A673 (cell line): Measurements from ENCODE around the gene FKRP. TPM values are rescaled to one million over a fixed set of nuclear protein-coding genes. Genes with fewer than 3 reads are reported as not detected.

Experiments used
- BruUV-seq: library from RNA; stranded (reverse); fragments of 400-500 nt; replicated peaks from 2 replicates; lab custom pipeline; 2021; lab: Mats Ljungman, UMichigan
- CTCF ChIA-PET: fragments of 300-600 bp; sonication (Branson Sonifier 250); formaldehyde crosslinking; loops from one replicate; lab custom pipeline; 2022; ENCODE audit warnings: antibody characterized with exemption; lab: Charles Lee
- POLR2A ChIA-PET: fragments of 300-600 bp; sonication (Branson Sonifier 250); formaldehyde crosslinking; loops from one replicate; lab custom pipeline; 2022; ENCODE audit warnings: antibody characterized with exemption; ENCODE audit not compliant: low non-redundant PET; lab: Charles Lee
- DNase-seq: peaks from one replicate; pipeline ENCODE4 v3.0.0-alpha.2; 2015; ENCODE audit warnings: low spot score
- H3K27ac ChIP-seq: fragments of 200-600 bp; sonication (generic); 2 replicates; pipeline ENCODE4 v1.5.1; 2016; ENCODE audit warnings: mixed run types, low read depth, mild to moderate bottlenecking, mixed read lengths, antibody characterized with exemption, low read length; ENCODE audit not compliant: poor library complexity, severe bottlenecking
- H3K27me3 ChIP-seq: fragments of 200-600 bp; sonication (generic); replicated peaks from 2 replicates; pipeline ENCODE4 v1.6.1; 2017; ENCODE audit warnings: mixed run types, low read depth, mild to moderate bottlenecking, mixed read lengths, antibody characterized with exemption, low read length; ENCODE audit not compliant: insufficient read depth, poor library complexity
- H3K36me3 ChIP-seq: fragments of 200-600 bp; sonication (generic); 2 replicates; pipeline ENCODE4 v1.6.1; 2016; ENCODE audit warnings: mixed run types, mild to moderate bottlenecking, mixed read lengths, antibody characterized with exemption, low read length; ENCODE audit not compliant: insufficient read depth, poor library complexity, severe bottlenecking
- H3K4me1 ChIP-seq: fragments of 200-600 bp; sonication (generic); 2 replicates; pipeline ENCODE4 v1.6.1; 2017; ENCODE audit warnings: mixed run types, mild to moderate bottlenecking, mixed read lengths, antibody characterized with exemption, low read length; ENCODE audit not compliant: insufficient read depth, poor library complexity, severe bottlenecking
- H3K4me3 ChIP-seq: fragments of 200-600 bp; sonication (generic); 2 replicates; pipeline ENCODE4 v1.5.1; 2016; ENCODE audit warnings: low read depth, mixed run types, mild to moderate bottlenecking, mixed read lengths, low read length; ENCODE audit not compliant: poor library complexity, severe bottlenecking
- H3K9me3 ChIP-seq: fragments of 200-600 bp; sonication (generic); 2 replicates; pipeline ENCODE4 v1.6.1; 2016; ENCODE audit warnings: mixed run types, low read depth, mild to moderate bottlenecking, mixed read lengths, antibody characterized with exemption, low read length; ENCODE audit not compliant: poor library complexity, severe bottlenecking
- CTCF ChIP-seq: fragments of 300-800, 200-600 bp; sonication (generic); conservative IDR thresholded peaks from 2 replicates; pipeline ENCODE4 v1.5.1; 2017; ENCODE audit warnings: low read depth, mild to moderate bottlenecking, antibody characterized with exemption, low read length, moderate library complexity, mixed read lengths
- EZH2 ChIP-seq: fragments of 200-600 bp; sonication (generic); IDR thresholded peaks from 2 replicates; pipeline ENCODE4 v1.6.1; 2017; ENCODE audit warnings: borderline replicate concordance, low read depth, mild to moderate bottlenecking, mixed read lengths, antibody characterized with exemption, low read length; ENCODE audit not compliant: poor library complexity, severe bottlenecking
- intact Hi-C: fragments of 100-400 bp; cut with micrococcal nuclease; formaldehyde crosslinking; loops from one replicate; pipeline ENCODE4 v1.10.0; 2022; ENCODE audit not compliant: unreplicated experiment
- total RNA-seq: library from RNA; stranded (reverse); gene quantifications from 2 replicates; pipeline ENCODE4 v1.2.3, GENCODE V29; 2021

The FKRP gene
- total RNA-seq, 1 experiment from 2014 or later = 23.6 TPM

GRCh38 chr19:46782355-46783019 is 36.6 kb downstream of the FKRP start:
- Histone ChIP-seq H3K36me3 (peaks cover 77% of the 10 kb centered on the region), H3K9me3 (no peaks in the 10 kb centered on the region), H3K27me3 (no peaks in the 10 kb centered on the region), H3K4me1 (peaks cover 24% of the 10 kb centered on the region), H3K27ac (peak overlapping the region; percentile 92), H3K4me3 (no peak overlapping the region)
- DNase-seq = no peak
- no peak for TF ChIP-seq EZH2
- CTCF ChIA-PET = no interaction called here
- intact Hi-C loops = loop anchor here (10.0 kb wide), 1 partner anchor 332 kb away; the partner anchor contains the start of gene ZC3H4
- no TSS peak for BruUV-seq
- POLR2A ChIA-PET = no interaction called here

- POLR2A ChIA-PET = no interaction called here
- peak overlapping the region; percentile 92 for H3K27ac ChIP-seq
These were observed 37.8 kb downstream of the FKRP start for GRCh38 chr19:46783670-46784069.

GRCh38 chr19:46784262-46785053 is 38.6 kb downstream of the FKRP start:
- POLR2A ChIA-PET = interaction anchor here (0.6 kb wide), 1 partner anchor 460 kb away, joined by 3 read pairs; no protein-coding TSS in a partner anchor

More at GRCh38 chr19:46783670-46784069, 37.8 kb downstream of the FKRP start:
- no peak for TF ChIP-seq CTCF
- TF ChIP-seq EZH2 = no peak
- H3K36me3 ChIP-seq = peaks cover 65% of the 10 kb centered on the region
- peaks cover 24% of the 10 kb centered on the region for H3K4me1 ChIP-seq
- intact Hi-C loops = loop anchor here (10.0 kb wide), 1 partner anchor 331 kb away; the partner anchor contains the start of gene ZC3H4
- H3K27me3 ChIP-seq = no peaks in the 10 kb centered on the region
- no peak for DNase-seq
- CTCF ChIA-PET = no interaction called here
- no peaks in the 10 kb centered on the region for H3K9me3 ChIP-seq
- no TSS peak for BruUV-seq
- H3K4me3 ChIP-seq = peak overlapping the region; percentile 99

More at GRCh38 chr19:46784262-46785053, 38.6 kb downstream of the FKRP start:
- no peak for TF ChIP-seq EZH2
- peak; percentile 54 for TF ChIP-seq CTCF
- peak; percentile 95 for DNase-seq
- Histone ChIP-seq H3K9me3 (no peaks in the 10 kb centered on the region), H3K36me3 (peaks cover 57% of the 10 kb centered on the region), H3K4me3 (peak overlapping the region; percentile 99), H3K27me3 (no peaks in the 10 kb centered on the region), H3K4me1 (peaks cover 24% of the 10 kb centered on the region), H3K27ac (peak overlapping the region; percentile 92)
- intact Hi-C loops = loop anchor here (5.0 to 10.0 kb wide), 3 partner anchors 68 to 348 kb away; partner anchors contain the start of genes AP2S1, SAE1 and ZC3H4
- CTCF ChIA-PET = interaction anchor here (0.6 to 0.7 kb wide), 2 partner anchors 18 to 509 kb away, joined by 3 read pairs; no protein-coding TSS in a partner anchor
- BruUV-seq = no TSS peak
